Transverse colon (tissue), 3 donors: Measurements from ENCODE around the gene TSPOAP1.

Experiments used
- CTCF ChIP-seq, 5 experiments: fragments of 200-600 bp in 3 of 5; fragments of 450-650 bp in 2 of 5; sonication (generic) in 3 of 5; IDR thresholded peaks; 1 replicate in 2 of 5; 2 replicates in 3 of 5; pipeline ENCODE4 v1.5.1; 2016 to 2017; ENCODE audit warnings: antibody characterized with exemption in 5 of 5, inconsistent platforms in 3 of 5, mild to moderate bottlenecking in 2 of 5, moderate library complexity in 1 of 5
- EP300 ChIP-seq: sonication (generic); formaldehyde crosslinking; IDR thresholded peaks from one replicate; pipeline ENCODE4 v1.6.1; 2017; ENCODE audit warnings: antibody characterized with exemption, low read depth

- TF ChIP-seq EP300 (no peak), CTCF (IDR thresholded peaks at IDR 0.05) (no peak)
Measured at GRCh38 chr17:58330538-58330996, 2.0 kb upstream of the TSPOAP1 start.
